Measurements from ENCODE around the gene POPDC2.

Gene POPDC2

DNA sequence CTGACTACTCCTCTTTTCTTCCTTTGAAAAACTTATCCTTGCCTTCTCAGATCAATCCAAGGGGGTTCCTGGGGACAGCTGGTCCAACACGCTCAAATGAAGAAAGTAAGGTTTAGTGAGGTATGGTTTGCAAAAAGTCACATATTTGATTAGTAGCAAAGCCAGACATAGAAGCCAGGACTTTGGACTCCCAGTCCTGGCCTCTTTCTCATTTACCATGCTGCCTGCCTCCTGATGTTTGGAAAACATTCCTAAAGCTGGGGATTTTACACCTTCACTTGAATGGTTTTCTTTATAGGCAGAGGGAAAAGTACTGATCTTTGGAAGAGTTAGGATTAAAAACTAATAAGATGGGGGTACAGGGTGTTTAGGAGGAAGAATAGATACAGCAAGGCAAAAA lies 14.6 kb downstream of the POPDC2 start:
- DNase-seq = no peak
- in situ Hi-C loops (cut with MboI; ENCODE audit: low pct_unique_long_range_greater_than_20kb, low sequenced_read_pairs) = no loop called here

DNA sequence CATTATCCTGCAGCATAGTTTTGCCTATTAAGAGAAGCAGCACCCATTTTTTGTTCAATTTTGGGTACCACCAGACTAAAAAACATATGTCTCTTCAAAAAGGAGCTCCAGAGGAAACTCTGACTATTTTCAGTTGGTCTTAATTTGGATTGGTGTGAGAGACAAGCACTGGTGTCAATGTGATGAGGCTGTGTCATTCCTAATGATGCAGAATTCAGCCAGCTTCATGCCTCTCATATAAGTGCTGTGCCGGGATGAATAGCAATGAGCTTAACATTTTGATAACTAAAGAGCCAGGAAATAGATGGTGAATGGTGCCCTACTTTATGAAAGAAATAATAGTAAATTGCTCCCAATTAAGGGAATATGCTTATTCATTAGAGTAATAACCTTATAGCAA lies 15.9 kb downstream of the POPDC2 start:
- in situ Hi-C loops (cut with MboI; ENCODE audit: low pct_unique_long_range_greater_than_20kb, low sequenced_read_pairs) = no loop called here
- no peak for DNase-seq

DNA sequence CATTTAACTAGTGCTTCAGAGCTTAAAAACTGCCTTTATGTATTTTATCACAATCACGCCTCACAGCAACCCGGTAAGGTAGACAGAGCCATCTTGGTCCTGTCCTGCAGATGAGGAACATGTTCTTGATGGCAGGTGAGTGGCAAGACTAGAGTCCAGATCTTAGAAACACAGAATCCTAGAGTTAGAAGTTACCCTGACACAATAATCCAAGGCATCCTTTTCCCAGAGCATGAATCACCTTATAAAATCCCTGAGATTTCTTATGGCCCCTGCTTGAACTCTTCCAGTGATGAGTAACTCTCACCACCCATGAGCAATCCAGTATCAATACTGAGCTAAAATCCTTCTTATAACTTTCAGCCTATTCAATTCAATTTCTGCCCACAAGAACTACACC lies 16.9 kb downstream of the POPDC2 start:
- DNase-seq = no peak
- in situ Hi-C loops (cut with MboI; ENCODE audit: low pct_unique_long_range_greater_than_20kb, low sequenced_read_pairs) = no loop called here

DNA sequence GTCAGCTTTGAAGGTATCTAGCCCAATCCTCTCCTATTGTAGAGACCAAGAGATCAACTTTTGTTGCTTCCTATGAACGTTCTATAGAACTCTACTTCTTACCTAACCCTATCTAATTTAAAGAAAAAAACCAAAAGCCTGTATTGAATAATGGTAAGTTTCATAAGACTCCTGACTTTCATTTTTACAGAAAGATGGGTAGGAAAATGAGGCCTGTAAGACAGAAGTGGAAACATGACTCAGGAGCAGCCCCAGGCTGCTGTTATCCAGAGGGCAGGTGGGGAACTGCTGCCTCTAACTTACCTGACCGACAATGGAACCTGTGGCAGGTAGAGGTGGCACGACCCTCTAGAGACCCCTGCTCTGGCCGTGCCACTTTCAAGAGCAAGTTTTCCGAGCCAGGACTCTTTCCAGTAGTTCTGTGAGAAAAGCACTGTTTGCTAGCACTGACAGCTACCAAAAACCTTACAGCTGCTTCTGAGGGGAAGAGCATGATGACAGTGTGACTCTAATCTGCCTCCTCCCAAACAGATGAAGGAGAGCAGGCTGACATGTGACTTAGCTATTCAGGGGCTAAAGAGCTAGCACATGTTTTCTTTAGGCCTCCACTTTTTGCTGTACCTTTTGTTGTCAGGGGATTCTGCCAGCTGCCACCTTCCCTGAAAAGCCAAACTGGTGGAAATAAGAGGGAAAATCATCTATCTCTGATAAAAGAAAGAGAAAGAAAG lies 17.5 kb downstream of the POPDC2 start:
- in situ Hi-C loops (cut with MboI; ENCODE audit: low pct_unique_long_range_greater_than_20kb, low sequenced_read_pairs) = no loop called here
- no peak for DNase-seq

DNA sequence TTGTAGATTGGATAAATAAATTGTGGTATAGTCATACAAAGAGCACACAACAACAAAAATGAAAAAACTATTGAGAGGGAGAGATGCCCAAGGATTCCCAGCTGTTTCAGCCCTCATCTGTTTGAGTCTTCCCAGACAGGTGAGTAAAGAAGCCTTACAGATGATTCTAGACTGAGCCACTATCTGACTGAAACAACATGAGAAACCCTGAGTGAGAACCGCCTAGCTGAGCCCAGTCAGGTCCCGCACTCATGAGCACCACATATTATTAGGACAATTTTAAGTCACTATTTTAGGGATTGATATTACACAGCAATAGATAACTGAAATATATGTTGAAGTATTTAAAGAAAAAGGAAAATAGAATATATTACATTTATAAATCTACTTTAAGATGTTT lies 19.0 kb downstream of the POPDC2 start:
- in situ Hi-C loops (cut with MboI; ENCODE audit: low pct_unique_long_range_greater_than_20kb, low sequenced_read_pairs) = no loop called here

DNA sequence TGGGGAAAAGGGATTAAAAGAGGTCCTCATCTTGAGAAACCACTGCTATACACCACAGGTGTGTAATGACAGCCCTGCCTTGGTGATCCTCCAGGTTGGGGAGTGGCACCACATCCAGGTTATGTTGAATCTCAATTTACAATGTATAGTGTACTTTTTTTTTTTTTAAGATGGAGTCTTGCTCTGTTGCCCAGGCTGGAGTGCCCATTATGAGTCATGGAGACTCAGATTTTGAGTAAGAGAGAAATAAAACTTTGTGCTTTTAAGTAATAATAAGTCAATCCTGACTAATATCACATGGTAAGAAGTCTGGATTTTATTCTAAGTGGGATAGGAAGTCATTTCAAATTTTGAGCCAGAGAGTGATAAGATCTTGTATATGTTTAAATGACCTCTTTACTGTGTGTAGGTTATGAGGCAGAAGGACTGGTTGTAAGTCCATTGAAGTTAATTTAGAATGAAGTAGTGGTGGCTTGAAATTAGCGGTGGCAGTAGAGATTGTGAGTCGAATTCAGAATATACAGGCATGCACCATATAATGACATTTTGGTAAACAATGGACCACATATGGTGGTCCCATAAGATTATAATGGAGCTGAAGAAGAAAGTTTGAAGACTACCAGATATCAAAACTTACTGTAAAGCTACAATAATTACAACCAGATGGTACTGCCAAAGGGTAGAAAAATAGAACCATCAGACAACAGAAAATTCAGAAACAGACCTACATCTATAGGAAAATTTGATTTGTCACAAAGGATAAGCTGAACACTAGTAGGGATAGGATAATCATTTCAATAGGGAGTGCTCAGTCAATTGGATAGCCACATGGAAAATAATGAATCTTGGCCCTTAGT lies 20.7 kb downstream of the POPDC2 start:
- in situ Hi-C loops (cut with MboI; ENCODE audit: low pct_unique_long_range_greater_than_20kb, low sequenced_read_pairs) = no loop called here
- no peak for DNase-seq

More for the DNA sequence above, 19.0 kb downstream of the POPDC2 start:
- no peak for DNase-seq

DNA sequence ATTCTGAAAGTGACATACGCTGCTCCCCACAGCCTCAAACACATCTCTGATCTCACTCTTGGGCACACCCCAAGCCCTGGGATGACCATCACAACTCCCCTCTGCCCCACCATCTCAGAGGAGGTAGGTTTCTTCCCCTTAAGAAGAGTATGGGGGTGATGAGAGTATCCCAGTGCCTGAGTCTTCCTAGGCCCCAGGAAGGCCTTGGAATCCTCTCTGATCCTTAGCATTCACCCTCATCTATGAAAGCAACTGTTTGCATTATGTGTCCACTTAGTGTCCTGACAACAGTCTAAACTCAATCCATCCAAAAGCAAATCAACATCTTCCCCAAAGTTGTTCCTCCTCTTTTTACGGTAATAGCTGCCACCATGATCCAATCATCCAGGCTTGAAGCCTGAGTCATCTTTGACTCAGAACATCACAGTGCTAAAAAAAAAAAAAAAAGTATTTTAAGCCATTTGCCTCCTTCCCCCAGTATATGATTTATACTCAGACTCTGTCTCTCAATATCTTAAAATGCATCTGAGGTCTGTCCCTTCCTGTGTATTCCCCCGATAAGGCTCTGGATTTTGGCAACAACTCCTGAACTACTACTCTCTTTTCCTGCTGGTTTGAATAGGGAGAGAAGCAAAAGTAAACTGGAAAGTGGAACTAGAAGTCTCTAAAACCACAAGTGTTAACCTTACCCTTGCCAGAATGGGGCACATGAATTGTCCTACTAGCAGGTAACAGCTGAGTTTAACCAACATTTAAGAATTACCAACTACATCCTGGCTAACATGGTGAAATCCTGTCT lies 22.5 kb downstream of the POPDC2 start:
- peak; percentile 82 for DNase-seq
- in situ Hi-C loops (cut with MboI; ENCODE audit: low pct_unique_long_range_greater_than_20kb, low sequenced_read_pairs) = no loop called here

DNA sequence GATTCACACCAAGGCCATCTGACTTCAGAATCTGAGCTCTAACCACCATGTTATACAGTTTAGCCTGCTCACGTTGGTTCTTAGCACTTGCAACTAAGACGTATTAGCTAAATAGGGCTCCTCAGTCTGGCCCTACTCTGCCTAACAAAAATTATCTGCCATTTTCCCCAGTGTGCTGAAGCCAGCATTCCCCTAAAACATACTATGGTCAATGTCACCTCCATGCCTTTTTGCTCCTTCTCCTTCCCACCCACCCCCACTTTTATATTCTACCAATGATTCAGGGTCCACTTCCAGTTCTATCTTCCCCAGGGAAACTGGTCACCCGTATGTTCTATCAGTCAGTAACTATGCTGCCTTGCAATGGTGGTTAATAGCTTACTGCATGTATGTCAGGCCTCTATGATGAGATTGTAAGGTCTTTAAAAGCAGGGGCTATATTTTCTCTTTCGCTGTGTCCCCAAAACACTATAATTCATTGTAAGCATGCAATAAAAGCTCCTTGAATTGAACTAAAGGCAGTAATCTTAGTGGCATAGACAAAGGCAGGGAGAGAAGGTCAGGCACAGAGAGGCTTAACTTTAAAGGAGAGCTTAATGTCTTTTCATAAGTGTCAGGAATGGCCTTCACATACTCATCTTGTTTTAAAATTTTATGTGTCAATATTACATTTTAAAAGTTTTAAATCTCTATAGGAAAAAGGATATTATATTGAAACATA lies 23.3 kb downstream of the POPDC2 start:
- DNase-seq = no peak
- in situ Hi-C loops (cut with MboI; ENCODE audit: low pct_unique_long_range_greater_than_20kb, low sequenced_read_pairs) = no loop called here

DNA sequence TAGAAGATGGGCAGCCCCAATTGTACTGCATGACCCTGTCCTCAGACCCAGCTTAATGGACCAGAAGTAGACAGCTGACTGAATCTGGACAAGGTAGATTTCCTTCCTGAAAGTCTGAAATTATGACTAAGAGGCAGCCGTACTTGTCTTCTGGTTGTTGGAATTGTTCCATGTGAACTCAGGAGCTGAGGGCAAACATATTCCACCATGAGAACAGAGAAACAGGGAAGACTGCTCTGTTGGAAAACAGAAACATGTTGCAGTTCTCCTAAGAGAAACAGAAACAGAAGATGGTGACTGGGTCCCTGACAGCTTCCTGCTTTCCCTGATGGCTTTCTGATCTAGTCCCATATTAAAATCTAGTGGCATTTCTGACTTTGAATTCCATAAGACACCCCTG lies 24.1 kb downstream of the POPDC2 start:
- no peak for DNase-seq
- in situ Hi-C loops (cut with MboI; ENCODE audit: low pct_unique_long_range_greater_than_20kb, low sequenced_read_pairs) = no loop called here

DNA sequence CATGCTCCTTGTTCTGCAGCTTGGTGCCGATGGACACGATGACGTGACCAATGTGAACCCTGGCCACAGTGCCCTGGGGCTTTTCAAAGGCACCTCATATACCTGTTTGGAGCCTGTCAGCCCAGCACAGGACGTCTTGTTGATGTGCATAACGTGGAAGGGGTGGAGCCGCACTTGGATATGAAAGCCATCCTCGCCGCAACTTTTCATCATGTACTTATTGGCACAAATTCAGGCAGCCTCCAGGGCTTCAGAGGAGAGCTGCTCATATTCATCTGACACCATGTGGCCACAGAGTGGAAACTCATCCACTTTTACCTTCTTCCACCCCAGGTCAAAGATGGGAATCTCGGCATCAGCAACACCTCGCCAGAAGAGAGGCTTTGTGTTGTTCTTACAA lies 24.7 kb downstream of the POPDC2 start:
- in situ Hi-C loops (cut with MboI; ENCODE audit: low pct_unique_long_range_greater_than_20kb, low sequenced_read_pairs) = no loop called here
- no peak for DNase-seq

DNA sequence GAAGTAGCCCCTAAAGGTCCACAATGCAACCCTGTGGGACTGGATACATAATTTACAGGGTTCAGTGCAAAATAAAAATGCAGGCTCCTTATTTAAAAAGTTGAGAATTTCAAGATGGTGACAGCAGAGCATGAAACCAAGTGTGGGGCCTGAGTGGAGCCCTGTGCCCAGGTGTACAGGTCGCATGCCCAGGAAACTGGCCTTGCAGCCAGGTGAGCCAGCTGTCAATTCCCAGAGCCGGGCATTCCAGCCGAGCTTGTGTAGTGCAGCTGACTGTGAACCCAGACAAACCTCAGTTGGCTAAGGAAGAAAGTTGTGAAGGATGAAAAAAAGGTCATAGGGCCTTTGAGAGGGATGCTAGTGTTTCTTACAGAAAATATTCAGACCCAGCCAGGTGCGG lies 27.6 kb downstream of the POPDC2 start:
- in situ Hi-C loops (cut with MboI; ENCODE audit: low pct_unique_long_range_greater_than_20kb, low sequenced_read_pairs) = no loop called here
- no peak for DNase-seq

DNA sequence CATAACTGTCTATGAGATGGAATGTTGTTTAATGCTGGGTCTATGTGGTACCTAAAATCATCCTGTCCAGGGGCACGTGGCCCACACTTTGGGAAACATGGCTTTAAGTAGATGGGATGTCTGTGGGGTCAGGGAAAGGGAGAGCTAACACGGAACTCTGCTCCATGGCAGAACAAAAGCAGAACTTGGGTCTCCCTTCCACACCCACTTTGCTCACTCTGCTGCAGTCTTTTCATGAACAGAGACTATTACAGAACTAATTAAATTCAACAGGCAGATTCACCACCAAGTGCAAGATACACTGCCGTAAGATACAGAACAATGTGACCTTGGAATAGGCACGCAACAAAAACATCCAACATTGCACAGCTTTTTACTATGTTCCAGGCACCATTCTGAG lies 28.2 kb downstream of the POPDC2 start:
- in situ Hi-C loops (cut with MboI; ENCODE audit: low pct_unique_long_range_greater_than_20kb, low sequenced_read_pairs) = no loop called here
- no peak for DNase-seq

DNA sequence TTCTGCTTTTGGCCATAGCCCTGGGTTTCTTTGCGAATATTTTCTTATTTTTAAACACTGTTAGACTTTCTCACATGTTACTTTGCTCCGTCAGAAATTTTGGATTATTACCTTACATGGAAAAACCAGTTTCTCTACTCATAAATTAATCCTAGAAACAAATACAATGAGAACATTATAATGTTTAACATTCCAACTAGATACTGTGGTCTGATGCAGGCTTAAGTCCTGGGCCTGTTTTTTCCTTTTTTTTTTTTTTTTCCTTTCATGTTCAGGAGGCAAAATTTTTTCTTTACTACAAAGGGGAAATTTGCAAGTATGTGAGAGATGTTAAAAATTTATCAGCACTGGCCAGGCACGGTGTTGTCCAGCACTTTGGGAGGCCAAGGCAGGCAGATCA lies 28.9 kb downstream of the POPDC2 start:
- in situ Hi-C loops (cut with MboI; ENCODE audit: low pct_unique_long_range_greater_than_20kb, low sequenced_read_pairs) = no loop called here
- DNase-seq = no peak

DNA sequence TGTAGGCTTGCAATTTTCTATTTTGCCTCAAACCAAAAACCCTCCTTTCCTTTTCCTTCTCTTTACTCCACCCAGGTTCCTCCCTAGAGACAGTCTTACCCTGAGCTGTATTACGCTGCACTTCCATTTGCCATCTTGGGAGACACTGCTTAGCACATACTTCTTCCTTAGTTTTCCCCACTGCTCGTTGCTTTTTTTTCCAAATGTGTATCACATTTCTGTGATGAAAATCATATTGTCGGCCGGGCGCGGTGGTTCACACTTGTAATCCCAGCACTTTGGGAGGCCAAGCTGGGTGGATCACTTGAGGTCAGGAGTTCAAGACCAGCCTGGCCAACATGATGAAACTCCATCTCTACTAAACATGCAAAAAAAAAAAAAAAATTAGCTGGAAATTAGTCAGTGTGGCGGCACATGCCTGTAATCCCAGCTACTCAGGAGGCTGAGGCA lies 29.5 kb downstream of the POPDC2 start:
- in situ Hi-C loops (cut with MboI; ENCODE audit: low pct_unique_long_range_greater_than_20kb, low sequenced_read_pairs) = no loop called here
- DNase-seq = no peak

DNA sequence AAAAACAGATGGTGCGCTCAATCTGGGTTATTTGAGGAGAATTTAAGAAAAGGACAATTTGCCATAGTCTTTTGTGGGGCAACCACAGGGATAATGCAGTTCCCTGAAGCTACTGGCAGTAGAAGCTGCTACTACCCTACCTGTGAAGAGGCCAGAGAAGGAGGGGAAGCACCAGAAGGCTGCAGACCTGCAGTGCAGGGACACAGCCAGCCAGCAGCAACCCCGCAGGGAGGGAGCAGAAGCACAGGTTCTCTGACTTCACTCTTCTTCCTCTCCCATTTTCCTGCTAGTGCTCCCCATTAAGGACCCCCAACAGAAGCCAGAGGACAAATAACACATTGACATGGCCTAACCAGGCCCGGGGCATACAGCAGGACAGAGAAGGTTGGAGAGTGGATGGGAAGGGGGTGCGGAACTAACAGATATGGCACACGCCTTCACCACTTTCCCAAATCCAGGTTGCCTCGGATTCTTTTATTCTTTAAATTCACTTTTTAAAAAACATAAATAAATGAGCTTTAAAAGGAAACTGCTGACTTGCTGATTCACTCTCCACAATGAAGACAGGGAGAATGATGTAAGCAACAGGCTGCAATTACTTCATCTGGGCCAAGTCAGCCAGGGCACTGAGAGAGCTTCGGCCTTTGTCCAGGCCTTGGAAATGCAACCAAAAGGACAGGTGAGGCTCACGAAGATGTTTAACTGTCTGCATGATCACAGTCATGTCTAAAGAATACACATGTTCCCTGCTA lies 30.1 kb downstream of the POPDC2 start:
- DNase-seq = no peak
- in situ Hi-C loops (cut with MboI; ENCODE audit: low pct_unique_long_range_greater_than_20kb, low sequenced_read_pairs) = no loop called here

DNA sequence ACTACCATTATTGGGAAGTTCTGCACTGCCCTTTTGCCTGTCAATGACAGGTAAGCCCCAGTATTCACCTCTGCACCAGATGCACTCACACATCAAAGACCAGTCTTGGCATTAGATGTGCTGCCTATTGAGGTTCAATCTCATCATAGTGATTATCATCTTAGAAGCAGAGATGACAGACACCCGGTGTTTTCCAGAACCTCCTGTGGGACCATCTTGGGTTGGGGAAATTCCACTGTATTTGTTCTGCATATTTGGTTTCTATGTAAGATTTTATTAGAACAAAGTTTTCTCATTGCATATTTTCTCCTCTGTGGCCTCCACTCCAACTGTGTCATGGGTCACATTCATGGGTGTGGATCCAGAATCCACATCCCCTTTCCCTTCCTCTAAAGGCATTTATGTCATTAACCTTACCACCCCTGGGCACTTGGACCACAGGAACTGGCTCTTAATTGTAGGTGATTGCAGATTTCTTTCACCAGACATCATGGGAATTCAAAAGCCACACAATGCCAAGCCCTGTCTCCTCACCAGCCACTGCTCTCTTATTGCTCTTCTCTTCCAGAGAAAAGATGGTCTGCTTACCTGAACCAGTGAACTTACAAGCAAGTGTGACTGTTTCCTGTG lies 31.5 kb downstream of the POPDC2 start:
- in situ Hi-C loops (cut with MboI; ENCODE audit: low pct_unique_long_range_greater_than_20kb, low sequenced_read_pairs) = no loop called here
- no peak for DNase-seq

DNA sequence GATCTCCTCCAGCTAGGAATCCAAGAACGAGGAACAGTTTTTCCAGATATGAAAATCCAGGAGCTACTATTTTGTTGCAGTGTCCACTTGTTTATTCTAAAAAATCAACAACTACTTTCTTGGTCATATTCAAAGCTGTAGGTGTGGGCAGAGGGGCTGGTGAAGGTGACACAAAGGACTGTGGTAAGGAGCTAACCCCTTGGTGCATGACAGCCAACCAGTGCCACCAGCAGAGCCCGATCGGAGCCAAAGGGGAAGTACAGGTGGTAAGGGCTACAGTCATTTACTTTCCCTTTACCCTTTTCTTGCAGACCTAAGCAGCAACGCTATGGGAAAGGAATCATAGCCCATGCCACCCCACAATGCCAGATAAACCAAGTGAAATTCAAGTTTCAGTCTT lies 32.0 kb downstream of the POPDC2 start:
- DNase-seq = no peak
- in situ Hi-C loops (cut with MboI; ENCODE audit: low pct_unique_long_range_greater_than_20kb, low sequenced_read_pairs) = no loop called here

DNA sequence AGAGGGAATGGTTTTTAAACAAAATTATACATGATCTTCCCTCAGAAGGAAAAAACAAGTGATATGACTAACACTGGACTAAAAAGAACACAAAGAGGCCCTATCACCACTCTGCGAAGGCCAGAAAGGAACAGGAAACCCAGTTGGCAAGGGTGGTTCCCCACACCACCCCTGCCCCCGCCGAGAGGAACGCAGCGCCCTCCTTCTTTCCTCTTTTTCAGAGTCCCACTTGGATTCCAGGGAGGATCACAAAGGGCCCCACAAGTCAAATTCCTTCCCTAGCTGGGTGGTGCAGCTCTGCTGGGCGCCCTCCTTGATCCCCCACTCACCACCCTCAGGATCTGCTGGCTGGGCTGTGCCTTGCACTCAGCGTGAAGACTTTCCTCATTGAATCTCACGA lies 32.9 kb downstream of the POPDC2 start:
- DNase-seq = peak; percentile 55
- in situ Hi-C loops (cut with MboI; ENCODE audit: low pct_unique_long_range_greater_than_20kb, low sequenced_read_pairs) = no loop called here

Data from KBM-7 (cell line).